Esophagus muscularis mucosa (tissue), 3 donors: ENCODE data around the gene LDLRAD2.

Experiments used
- CTCF ChIP-seq, 3 experiments: fragments of 200-600 bp in 2 of 3; fragments of 450-650 bp in 1 of 3; sonication (generic) in 2 of 3; IDR thresholded peaks; one replicate each; pipeline ENCODE4 v1.5.1; 2017 to 2019; ENCODE audit warnings: antibody characterized with exemption in 3 of 3, mild to moderate bottlenecking in 2 of 3, moderate library complexity in 1 of 3
- EP300 ChIP-seq: sonication (generic); formaldehyde crosslinking; IDR thresholded peaks from one replicate; pipeline ENCODE4 v1.6.1; 2017; ENCODE audit warnings: antibody characterized with exemption

- TF ChIP-seq CTCF (IDR thresholded peaks at IDR 0.05) (no peak), EP300 (no peak)
Observed at GRCh38 chr1:21834094-21834493, 22.0 kb downstream of the LDLRAD2 start.
